Activated CD8-positive, alpha-beta memory T cell treated with anti-CD3 and anti-CD28 coated beads for 24 hours (primary cell): ENCODE measurements around the gene ST3GAL3.
A peak's percentile ranks its signal among the peaks of the same experiment; 100 is the strongest.

Experiments used
- DNase-seq: peaks from one replicate; pipeline ENCODE4 v3.0.0-alpha.2; 2020

The ST3GAL3 gene

GRCh38 chr1:43947061-43947873, 239.9 kb downstream of the ST3GAL3 start:
- no peak for DNase-seq

GRCh38 chr1:43947874-43948437, 240.6 kb downstream of the ST3GAL3 start:
- DNase-seq: no peak

GRCh38 chr1:43949678-43950077, 242.3 kb downstream of the ST3GAL3 start:
- no peak for DNase-seq

GRCh38 chr1:43951021-43951985, 244.0 kb downstream of the ST3GAL3 start:
- DNase-seq: no peak

- DNase-seq: no peak
Observed at GRCh38 chr1:43952731-43953346, 245.5 kb downstream of the ST3GAL3 start.

- no peak for DNase-seq
Observed at GRCh38 chr1:43953361-43953760, 246.0 kb downstream of the ST3GAL3 start.

- DNase-seq: no peak
Observed at GRCh38 chr1:43954036-43954435, 246.7 kb downstream of the ST3GAL3 start.

- no peak for DNase-seq
Observed at GRCh38 chr1:43956234-43956633, 248.9 kb downstream of the ST3GAL3 start.

- DNase-seq: no peak
Observed at GRCh38 chr1:43957407-43958040, 250.2 kb downstream of the ST3GAL3 start.

GRCh38 chr1:43958351-43959255, 251.3 kb downstream of the ST3GAL3 start:
- no peak for DNase-seq

- no peak for DNase-seq
Observed at GRCh38 chr1:43960798-43961197, 253.5 kb downstream of the ST3GAL3 start.

GRCh38 chr1:43961692-43962091, 254.4 kb downstream of the ST3GAL3 start:
- DNase-seq: no peak

- no peak for DNase-seq
Observed at GRCh38 chr1:43962324-43962723, 255.0 kb downstream of the ST3GAL3 start.

GRCh38 chr1:43963006-43963405, 255.7 kb downstream of the ST3GAL3 start:
- no peak for DNase-seq

- DNase-seq: no peak
Observed at GRCh38 chr1:43963890-43964289, 256.6 kb downstream of the ST3GAL3 start.

GRCh38 chr1:43965316-43965715, 258.0 kb downstream of the ST3GAL3 start:
- DNase-seq: no peak

GRCh38 chr1:43968348-43968948, 261.1 kb downstream of the ST3GAL3 start:
- DNase-seq: no peak

- DNase-seq: no peak
Observed at GRCh38 chr1:43969416-43969745, 262.0 kb downstream of the ST3GAL3 start.

GRCh38 chr1:43969746-43970466, 262.6 kb downstream of the ST3GAL3 start, which contains the start of gene DPH2:
Gene DPH2, plus strand, starts transcription at chr1:43970010. Its CDS starts 166 bp downstream, at chr1:43970176.
- peak; percentile 95 for DNase-seq

- no peak for DNase-seq
Observed at GRCh38 chr1:43970502-43970901, 263.2 kb downstream of the ST3GAL3 start.
